GM18951 (cell line): Measurements from ENCODE around the gene PNPLA2.

Experiments used
- POLR2A ChIP-seq: IDR thresholded peaks from 4 replicates; pipeline ENCODE4 v1.6.1; 2011; ENCODE audit warnings: mild to moderate bottlenecking; ENCODE audit not compliant: insufficient read length, insufficient read depth; ENCODE audit errors: extremely low read depth
- in situ Hi-C: fragments of 300-500 bp; cut with MboI; formaldehyde crosslinking; loops from one replicate; pipeline ENCODE4 v1.12.0; 2022; ENCODE audit warnings: low sequenced_read_pairs, mixed read lengths, inconsistent platforms; ENCODE audit not compliant: unreplicated experiment

Gene PNPLA2

GRCh38 chr11:858762-859339, 40.1 kb downstream of the PNPLA2 start:
- in situ Hi-C loops: no loop called here
- no peak for TF ChIP-seq POLR2A

GRCh38 chr11:859394-860131, 40.8 kb downstream of the PNPLA2 start:
- TF ChIP-seq POLR2A: no peak
- in situ Hi-C loops: no loop called here

DNA sequence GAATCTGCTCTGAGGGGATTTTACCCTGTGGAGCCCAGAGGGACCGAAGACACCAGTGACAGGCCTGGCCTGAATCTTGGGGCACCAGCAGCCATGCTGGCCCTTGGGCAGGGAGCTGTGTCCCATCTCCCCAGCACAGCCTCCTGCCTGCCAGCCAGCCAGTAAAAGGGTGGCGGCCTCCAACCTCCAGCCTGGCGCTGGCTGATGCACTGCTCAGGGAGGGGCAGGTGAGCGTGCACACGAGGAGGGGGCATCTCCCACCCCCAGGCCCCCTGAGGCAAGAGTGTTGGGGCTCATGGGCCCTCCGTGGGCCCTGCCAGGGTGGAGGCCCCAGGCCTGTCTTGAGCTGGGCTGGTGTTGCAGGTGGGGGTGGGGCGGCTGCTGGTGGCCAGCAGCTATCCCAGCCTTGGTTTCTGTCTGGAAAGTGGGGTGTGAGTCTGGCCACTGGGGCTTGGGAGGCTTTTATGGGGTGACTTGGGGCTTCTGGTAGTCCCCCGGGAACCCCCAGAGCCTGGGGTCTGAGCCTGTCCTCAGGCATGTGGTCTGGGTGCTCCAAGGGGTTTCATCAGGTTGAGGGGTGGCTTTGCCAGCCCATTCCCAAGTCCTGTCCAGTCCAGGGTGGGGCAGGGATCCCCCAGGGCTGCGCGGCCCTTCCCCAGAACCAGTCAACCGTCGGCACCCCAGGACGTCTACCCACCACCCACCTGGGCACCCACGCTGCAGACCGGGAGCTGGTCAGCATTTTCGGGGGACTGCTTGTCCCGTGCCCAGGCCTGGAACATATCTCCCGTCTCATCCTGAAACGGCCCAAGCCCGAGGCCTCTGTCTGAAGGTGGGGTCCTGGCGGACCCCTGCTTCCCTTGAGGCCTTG, 41.8 kb downstream of the PNPLA2 start:
- in situ Hi-C loops: no loop called here

DNA sequence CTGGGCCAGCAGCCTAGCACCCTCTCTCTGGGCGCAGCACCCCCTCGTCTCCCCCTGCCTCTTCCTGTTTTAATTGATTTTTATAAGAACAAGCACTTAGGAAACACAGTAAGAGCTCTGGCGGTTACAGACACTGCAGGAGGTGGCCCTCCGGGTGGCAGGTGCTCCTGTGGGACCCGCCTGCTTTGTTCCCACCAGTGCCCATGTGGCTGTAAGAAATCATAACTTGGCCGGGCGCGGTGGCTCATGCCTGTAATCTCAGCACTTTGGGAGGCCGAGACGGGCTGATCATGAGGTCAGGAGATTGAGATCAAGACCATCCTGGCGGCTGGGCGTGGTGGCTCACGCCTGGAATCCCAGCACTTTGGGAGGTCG, 42.4 kb downstream of the PNPLA2 start:
- in situ Hi-C loops: no loop called here

More for the DNA sequence above, 41.8 kb downstream of the PNPLA2 start:
- no peak for TF ChIP-seq POLR2A

DNA sequence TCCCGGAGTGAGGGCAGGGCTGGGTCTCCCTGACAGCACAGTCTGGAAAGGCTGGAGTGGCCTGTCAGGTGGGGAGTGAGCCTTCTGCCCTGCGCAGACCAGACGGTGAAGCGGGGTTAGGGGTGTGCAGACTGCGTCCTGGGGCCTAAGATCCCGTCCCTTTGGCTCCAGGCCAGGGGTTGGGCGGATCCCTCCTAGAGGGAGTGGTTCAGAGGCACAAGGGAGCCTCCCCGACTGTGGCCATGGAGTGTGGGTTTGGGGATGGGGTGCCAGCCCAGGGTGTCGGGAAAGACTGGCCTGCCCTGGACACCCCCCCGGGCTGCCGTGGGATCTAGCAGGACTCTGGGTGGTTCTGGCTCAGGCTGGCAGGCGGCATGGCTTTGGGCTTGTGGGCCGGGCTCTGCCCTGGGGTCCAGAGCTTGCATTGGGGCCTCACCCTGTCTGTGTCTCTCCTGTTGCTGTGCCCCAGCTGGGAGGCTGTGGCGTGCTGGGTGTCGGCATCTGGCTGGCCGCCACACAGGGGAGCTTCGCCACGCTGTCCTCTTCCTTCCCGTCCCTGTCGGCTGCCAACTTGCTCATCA, 43.5 kb downstream of the PNPLA2 start:
- TF ChIP-seq POLR2A: no peak
- in situ Hi-C loops: no loop called here

More for the DNA sequence above, 42.4 kb downstream of the PNPLA2 start:
- TF ChIP-seq POLR2A: no peak

DNA sequence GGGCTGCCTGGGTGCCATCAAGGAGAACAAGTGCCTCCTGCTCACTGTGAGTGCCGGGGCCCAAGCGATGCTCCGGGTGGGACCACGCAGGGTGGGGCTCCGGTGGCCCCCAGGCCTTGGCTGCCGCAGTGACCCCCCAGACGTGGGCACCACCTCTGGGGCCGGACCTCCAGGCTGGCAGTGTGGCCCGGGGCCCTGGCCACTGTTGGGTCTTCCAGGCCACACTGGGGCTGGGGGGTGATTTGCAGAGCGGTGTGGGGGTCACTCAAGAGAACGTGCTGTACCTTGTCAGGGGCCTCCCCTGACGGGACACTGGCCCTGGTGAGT, 43.9 kb downstream of the PNPLA2 start:
- no peak for TF ChIP-seq POLR2A
- in situ Hi-C loops: no loop called here

DNA sequence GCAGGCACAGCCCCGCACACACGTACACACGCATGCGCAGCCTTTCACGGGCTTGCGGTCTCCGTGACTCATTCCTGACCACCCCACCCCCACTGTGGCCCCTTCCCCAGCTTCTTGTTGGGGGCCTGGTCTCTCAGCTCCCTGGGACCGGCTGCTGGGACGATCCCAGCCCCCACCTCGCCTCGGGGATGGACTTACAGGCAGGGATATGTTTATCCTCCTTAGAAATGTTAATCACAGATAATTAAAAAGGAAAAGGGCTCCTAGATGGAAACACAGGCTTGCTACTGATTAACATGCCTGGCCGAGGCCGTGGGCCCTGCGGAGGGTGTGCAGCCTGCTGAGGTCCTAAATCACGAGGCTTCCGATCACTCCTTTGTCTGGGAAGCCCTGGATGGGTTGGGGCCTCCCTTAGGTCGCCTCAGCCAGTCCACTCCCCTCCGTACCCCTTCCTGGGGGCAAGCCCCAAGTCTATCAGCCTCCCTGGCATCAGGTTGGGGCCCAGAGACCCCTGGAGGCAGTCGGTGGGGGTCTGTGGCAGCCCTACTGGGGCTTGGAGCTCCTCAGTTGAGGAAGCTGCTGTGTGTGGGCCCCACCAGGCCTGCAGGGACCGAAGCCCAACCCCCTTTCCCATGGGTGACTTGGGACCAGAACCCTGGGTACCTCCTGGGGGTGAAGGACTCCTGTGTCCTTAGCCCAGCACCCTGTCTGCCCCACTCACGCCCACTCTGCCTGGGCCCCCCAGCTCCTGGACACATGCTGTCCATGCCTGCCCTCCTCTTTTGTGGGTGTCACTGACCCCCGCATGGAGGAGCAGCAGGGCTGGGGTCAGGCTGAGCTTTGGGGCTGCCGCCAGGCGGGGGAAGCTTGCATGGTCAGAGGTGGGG, 44.6 kb downstream of the PNPLA2 start:
- in situ Hi-C loops: no loop called here
- TF ChIP-seq POLR2A: no peak

- no peak for TF ChIP-seq POLR2A
- in situ Hi-C loops: no loop called here
Observed at GRCh38 chr11:863910-864827, 45.5 kb downstream of the PNPLA2 start.

GRCh38 chr11:864898-865297, 46.2 kb downstream of the PNPLA2 start:
- TF ChIP-seq POLR2A: no peak
- in situ Hi-C loops: no loop called here

GRCh38 chr11:865462-866430, 47.0 kb downstream of the PNPLA2 start:
- TF ChIP-seq POLR2A: no peak
- in situ Hi-C loops: no loop called here

DNA sequence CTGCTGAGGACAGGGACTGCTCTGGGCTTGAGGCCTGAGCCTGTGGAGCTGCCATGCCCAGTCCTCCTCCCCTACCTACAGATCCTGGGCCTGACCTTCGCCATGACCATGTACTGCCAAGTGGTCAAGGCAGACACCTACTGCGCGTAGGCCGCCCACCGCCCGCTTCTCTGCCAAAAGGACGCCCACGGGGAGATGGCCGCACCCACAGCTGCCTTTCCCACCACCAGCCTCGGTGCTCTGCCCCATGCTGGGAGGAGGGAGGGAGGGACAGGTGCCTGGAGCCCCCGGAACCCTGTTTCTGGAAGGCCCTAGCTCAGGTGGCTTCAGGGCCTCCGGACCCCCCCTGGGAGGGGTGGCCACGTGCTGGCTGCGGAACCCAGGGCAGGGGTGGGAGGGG, 47.8 kb downstream of the PNPLA2 start:
- TF ChIP-seq POLR2A: no peak

More for the DNA sequence above, 47.8 kb downstream of the PNPLA2 start:
- in situ Hi-C loops: no loop called here
